ENCODE data around the gene PECR. TPM values are rescaled to one million over a fixed set of nuclear protein-coding genes. Genes with fewer than 3 reads are reported as not detected.
"Not testable (repeated sequence)": the region's sequence is repeated elsewhere in the genome, so short reads cannot be mapped to it uniquely, and the experiment has no call there.

Gene PECR
- polyA plus RNA-seq, 1 experiment, result 5.6 TPM

DNA sequence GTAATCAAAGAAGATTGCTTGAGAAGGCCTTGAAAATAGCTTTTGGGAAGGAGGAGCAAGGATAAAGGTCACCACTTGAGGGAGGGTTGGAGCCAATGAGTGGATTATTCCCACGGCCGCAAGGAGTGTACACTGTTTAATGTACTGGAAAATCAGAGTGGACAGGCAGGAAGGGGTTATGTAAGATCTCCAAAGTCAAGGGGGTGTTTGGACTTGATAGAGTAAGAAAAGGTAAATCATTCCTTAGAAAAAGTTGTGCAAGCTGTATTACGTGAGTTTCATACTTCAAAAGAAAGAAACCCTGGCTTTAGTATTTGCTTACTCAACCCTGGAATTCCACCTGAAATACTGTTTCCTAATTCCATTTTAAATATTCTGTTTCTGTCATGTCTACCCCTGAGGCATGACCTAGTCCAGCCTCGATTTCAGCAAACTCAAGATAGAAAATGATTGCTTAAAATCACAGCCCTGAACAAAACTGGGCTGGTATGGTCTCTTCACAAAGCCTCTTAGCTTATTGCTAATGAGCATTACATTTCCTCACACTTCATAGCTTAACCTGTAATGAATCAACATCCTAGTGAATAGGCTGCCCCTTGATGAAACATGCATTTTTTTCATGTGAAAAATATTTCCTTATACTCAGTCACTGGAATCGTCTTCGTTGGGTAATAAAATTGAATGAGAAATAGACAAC is 69.3 kb downstream of the PECR start:
- POLR2A ChIA-PET, result interaction anchor here (0.6 kb wide), 1 partner anchor 19 kb away, joined by 4 read pairs; no protein-coding TSS in a partner anchor
- DNase-seq (ENCODE audit: low read depth), result no peak
- H3K4me3 ChIP-seq (ENCODE audit: low read depth, low read length), result no peak overlapping the region
- CTCF ChIA-PET, result interaction anchor here (0.7 to 3.6 kb wide), 8 partner anchors 9 to 61 kb away, joined by 3 to 25 read pairs (median 5); no protein-coding TSS in a partner anchor
- TF ChIP-seq CTCF (IDR thresholded peaks at IDR 0.05; ENCODE audit: insufficient read depth, low read depth, low read length), result no peak
- H3K27me3 ChIP-seq (ENCODE audit: control insufficient read depth, insufficient read depth, low read length), result no peaks in the 10 kb centered on the region
- H3K36me3 ChIP-seq (ENCODE audit: control insufficient read depth, insufficient read depth, low read length), result no peaks in the 10 kb centered on the region

DNA sequence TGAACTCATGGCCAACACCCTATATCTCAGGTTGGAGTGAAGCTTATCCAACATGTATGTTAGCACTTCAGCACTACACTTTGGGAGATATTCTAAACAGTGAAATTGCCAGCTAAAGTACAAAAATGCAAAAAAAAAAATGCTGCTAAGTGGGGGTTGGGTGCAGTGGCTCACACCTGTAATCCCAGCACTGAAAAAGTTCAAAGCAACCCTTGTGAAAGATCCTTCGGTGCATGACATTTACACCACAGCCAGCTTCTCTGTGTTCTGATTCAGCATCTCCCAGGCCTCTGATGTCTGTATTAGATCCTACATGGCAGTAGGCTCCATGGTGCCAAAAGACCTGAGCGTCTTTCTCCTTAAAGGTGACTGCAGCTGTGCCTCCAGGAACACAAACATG is 72.4 kb downstream of the PECR start:
- H3K4me3 ChIP-seq (ENCODE audit: low read depth, low read length); H3K27me3 ChIP-seq (ENCODE audit: control insufficient read depth, insufficient read depth, low read length); CTCF ChIA-PET; H3K36me3 ChIP-seq (ENCODE audit: control insufficient read depth, insufficient read depth, low read length); DNase-seq (ENCODE audit: low read depth); POLR2A ChIA-PET: not testable (repeated sequence)

- H3K27me3 ChIP-seq (ENCODE audit: control insufficient read depth, insufficient read depth, low read length), result no peaks in the 10 kb centered on the region
- no peak for TF ChIP-seq CTCF (IDR thresholded peaks at IDR 0.05; ENCODE audit: insufficient read depth, low read depth, low read length)
- H3K4me3 ChIP-seq (ENCODE audit: low read depth, low read length), result no peak overlapping the region
- CTCF ChIA-PET, result no interaction called here
- POLR2A ChIA-PET, result no interaction called here
- no peaks in the 10 kb centered on the region for H3K36me3 ChIP-seq (ENCODE audit: control insufficient read depth, insufficient read depth, low read length)
- no peak for DNase-seq (ENCODE audit: low read depth)
Observed at GRCh38 chr2:216008387-216008786, 73.2 kb downstream of the PECR start.

DNA sequence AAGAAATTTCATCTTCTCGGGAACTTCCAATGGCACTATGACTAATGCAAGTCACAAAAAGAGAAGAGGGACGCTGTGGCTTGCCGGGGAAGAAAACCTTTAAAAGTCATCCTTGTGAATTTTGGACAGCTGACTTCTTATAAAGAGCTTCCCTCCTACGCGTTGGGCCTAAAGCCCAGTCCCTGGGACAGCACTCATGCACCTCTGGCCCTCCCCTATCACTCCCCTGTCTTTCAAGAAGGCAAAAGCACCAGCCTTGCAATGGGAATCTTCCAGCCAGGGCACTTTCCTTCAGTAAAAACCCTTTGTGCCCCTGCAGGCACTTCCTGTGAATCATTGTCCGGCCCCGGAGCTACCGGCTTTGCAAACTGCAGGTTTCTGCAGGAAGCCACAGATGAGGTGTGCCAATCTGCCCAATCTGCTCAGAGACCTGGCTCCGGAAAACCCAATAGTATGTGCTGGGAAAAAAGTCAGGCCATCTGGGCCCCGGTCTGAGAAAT is 75.4 kb downstream of the PECR start:
- POLR2A ChIA-PET, result no interaction called here
- Histone ChIP-seq H3K4me3 (ENCODE audit: low read depth, low read length) (no peak overlapping the region), H3K27me3 (ENCODE audit: control insufficient read depth, insufficient read depth, low read length) (no peaks in the 10 kb centered on the region), H3K36me3 (ENCODE audit: control insufficient read depth, insufficient read depth, low read length) (no peaks in the 10 kb centered on the region)
- TF ChIP-seq CTCF (IDR thresholded peaks at IDR 0.05; ENCODE audit: insufficient read depth, low read depth, low read length), result no peak
- no peak for DNase-seq (ENCODE audit: low read depth)
- CTCF ChIA-PET, result interaction anchor here (1.2 to 1.7 kb wide), 2 partner anchors 15 to 56 kb away, joined by 3 to 4 read pairs; no protein-coding TSS in a partner anchor

GRCh38 chr2:216004697-216005283 is 76.8 kb downstream of the PECR start:
- no peak overlapping the region for H3K4me3 ChIP-seq (ENCODE audit: low read depth, low read length)
- DNase-seq (ENCODE audit: low read depth), result no peak
- ChIA-PET POLR2A (no interaction called here), CTCF (interaction anchor here (0.6 kb wide), 1 partner anchor 34 kb away, joined by 3 read pairs; no protein-coding TSS in a partner anchor)
- no peak for TF ChIP-seq CTCF (IDR thresholded peaks at IDR 0.05; ENCODE audit: insufficient read depth, low read depth, low read length)
- H3K27me3 ChIP-seq (ENCODE audit: control insufficient read depth, insufficient read depth, low read length), result no peaks in the 10 kb centered on the region
- no peaks in the 10 kb centered on the region for H3K36me3 ChIP-seq (ENCODE audit: control insufficient read depth, insufficient read depth, low read length)

All from BJ (cell line).